Measurements from ENCODE around the gene GNAO1. TPM values are rescaled to one million over a fixed set of nuclear protein-coding genes. Genes with fewer than 3 reads are reported as not detected.

The GNAO1 gene
- total and polyA plus RNA-seq, 9 of the 15 experiments (the other 6 are each of a cell fraction or from before 2014, with no cell fraction given): 0.07 to 0.42 (median 0.08) TPM; not detected in 5

- TF ChIP-seq REST (IDR thresholded peaks at IDR 0.05; ENCODE audit: borderline replicate concordance): peak; percentile 63
- TF ChIP-seq REST (CRISPR knock-in tag; IDR thresholded peaks at IDR 0.05; ENCODE audit: low read depth): no peak
- 0 out of 2 replicates have a peak, but pooled peaks have one; percentile 25 for TF ChIP-seq FOXK1 (CRISPR knock-in tag; IDR thresholded peaks at IDR 0.05; ENCODE audit: borderline replicate concordance)
- peak; percentile 89 for TF ChIP-seq CTCFL (IDR thresholded peaks at IDR 0.05; ENCODE audit: borderline replicate concordance, insufficient read depth, low read depth, low read length, poor library complexity, severe bottlenecking)
- no peak for TF ChIP-seq ZNF696 (CRISPR knock-in tag; conservative IDR thresholded peaks at IDR 0.05)
- no peak for TF ChIP-seq ZNF639 (CRISPR knock-in tag; conservative IDR thresholded peaks at IDR 0.05 in 1 of 2, IDR thresholded peaks at IDR 0.05 in 1 of 2)
- TF ChIP-seq RBFOX2 (IDR thresholded peaks at IDR 0.05; ENCODE audit: low read depth, low read length): peak; percentile 45; the same call in 1 of the 2 replicates
- 0 out of 2 replicates have a peak, but pooled peaks have one; percentile 64 for TF ChIP-seq PHF21A (IDR thresholded peaks at IDR 0.05; ENCODE audit: borderline replicate concordance, low read depth)
- TF ChIP-seq CBX3 (IDR thresholded peaks at IDR 0.05; ENCODE audit: borderline replicate concordance in 1 of 2, low read length in 2 of 2): 0 out of 3 replicates have a peak, but pooled peaks of 1 of the 2 experiments have one; percentile 6
- peak in 1 of 2 experiments; percentile 59; a peak in 2 of 4 replicates for TF ChIP-seq RCOR1 (IDR thresholded peaks at IDR 0.05; ENCODE audit: borderline replicate concordance in 1 of 2, low read depth in 2 of 2, low read length in 2 of 2)
- peak; percentile 81 for TF ChIP-seq XRCC5 (IDR thresholded peaks at IDR 0.05; ENCODE audit: low read depth, low read length)
Measured at GRCh38 chr16:56356276-56357240, 165.3 kb downstream of the GNAO1 start (continued).
